ES-I3 (cell line): ENCODE measurements around the gene ADGRV1.
"Not testable (repeated sequence)": the region's sequence is repeated elsewhere in the genome, so short reads cannot be mapped to it uniquely, and the experiment has no call there.

Experiments used
- H3K36me3 ChIP-seq: 2 replicates; pipeline ENCODE4 v1.6.1; 2013; ENCODE audit warnings: mild to moderate bottlenecking, low read length, control low read depth, moderate library complexity; ENCODE audit not compliant: insufficient read depth
- H3K4me1 ChIP-seq: 2 replicates; pipeline ENCODE4 v1.6.1; 2013; ENCODE audit warnings: mild to moderate bottlenecking, control low read depth, low read length; ENCODE audit not compliant: insufficient read depth
- H3K9ac ChIP-seq: 2 replicates; pipeline ENCODE4 v1.6.1; 2013; ENCODE audit warnings: low read depth, mild to moderate bottlenecking, low read length, moderate library complexity
- H3K9me3 ChIP-seq: 2 replicates; pipeline ENCODE4 v1.6.1; 2013; ENCODE audit warnings: mild to moderate bottlenecking, low read length, moderate library complexity; ENCODE audit not compliant: control insufficient read depth, insufficient read depth

Gene ADGRV1

DNA sequence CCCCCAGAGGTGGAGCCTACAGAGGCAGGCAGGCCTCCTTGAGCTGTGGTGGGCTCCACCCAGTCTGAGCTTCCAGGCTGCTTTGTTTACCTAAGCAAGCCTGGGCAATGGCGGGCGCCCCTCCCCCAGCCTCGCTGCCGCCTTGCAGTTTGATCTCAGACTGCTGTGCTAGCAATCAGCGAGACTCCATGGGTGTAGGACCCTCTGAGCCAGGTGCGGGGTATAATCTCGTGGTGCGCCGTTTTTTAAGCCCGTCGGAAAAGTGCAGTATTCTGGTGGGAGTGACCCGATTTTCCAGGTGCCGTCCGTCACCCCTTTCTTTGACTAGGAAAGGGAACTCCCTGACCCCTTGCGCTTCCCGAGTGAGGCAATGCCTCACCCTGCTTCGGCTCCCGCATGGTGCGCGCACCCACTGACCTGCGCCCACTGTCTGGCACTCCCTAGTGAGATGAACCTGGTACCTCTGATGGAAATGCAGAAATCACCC is 109.5 kb downstream of the ADGRV1 start:
- H3K9me3 ChIP-seq, H3K36me3 ChIP-seq, H3K4me1 ChIP-seq: not testable (repeated sequence)
- H3K9ac ChIP-seq: peak overlapping the region; percentile 48

DNA sequence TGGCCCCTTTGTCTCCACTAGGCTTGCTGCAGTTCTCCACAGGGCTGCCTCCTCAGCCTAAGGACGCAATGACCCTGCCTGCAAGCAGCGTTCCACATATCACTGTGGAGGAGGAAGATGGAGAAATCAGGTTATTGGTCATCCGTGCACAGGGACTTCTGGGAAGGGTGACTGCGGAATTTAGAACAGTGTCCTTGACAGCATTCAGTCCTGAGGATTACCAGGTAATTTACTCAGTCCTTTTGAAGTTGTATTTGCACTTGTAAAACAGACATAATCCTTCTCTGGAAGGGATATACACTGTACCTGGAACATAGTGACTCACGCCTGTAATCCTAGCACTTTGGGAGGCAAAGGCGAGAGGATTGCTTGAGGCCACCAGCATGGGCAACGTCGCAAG is 116.6 kb downstream of the ADGRV1 start:
- H3K36me3 ChIP-seq: no peaks in the 10 kb centered on the region; the same call in none of the 2 replicates
- no peaks in the 10 kb centered on the region for H3K9me3 ChIP-seq
- no peaks in the 10 kb centered on the region for H3K4me1 ChIP-seq
- no peak overlapping the region for H3K9ac ChIP-seq

- H3K9ac ChIP-seq: no peak overlapping the region
- H3K4me1 ChIP-seq: no peaks in the 10 kb centered on the region
- H3K36me3 ChIP-seq: peaks cover 8% of the 10 kb centered on the region; the same call in 1 of the 2 replicates
- no peaks in the 10 kb centered on the region for H3K9me3 ChIP-seq
Measured at GRCh38 chr5:90680921-90681563, 122.4 kb downstream of the ADGRV1 start.

GRCh38 chr5:90682278-90682677 is 123.7 kb downstream of the ADGRV1 start:
- no peaks in the 10 kb centered on the region for H3K9me3 ChIP-seq
- no peak overlapping the region for H3K9ac ChIP-seq
- H3K4me1 ChIP-seq: no peaks in the 10 kb centered on the region
- H3K36me3 ChIP-seq: peaks cover 8% of the 10 kb centered on the region; the same call in 1 of the 2 replicates

- no peak overlapping the region for H3K9ac ChIP-seq
- H3K36me3 ChIP-seq: peaks cover 8% of the 10 kb centered on the region; the same call in 1 of the 2 replicates
- no peaks in the 10 kb centered on the region for H3K4me1 ChIP-seq
- no peaks in the 10 kb centered on the region for H3K9me3 ChIP-seq
Measured at GRCh38 chr5:90685425-90686022, 126.9 kb downstream of the ADGRV1 start.

DNA sequence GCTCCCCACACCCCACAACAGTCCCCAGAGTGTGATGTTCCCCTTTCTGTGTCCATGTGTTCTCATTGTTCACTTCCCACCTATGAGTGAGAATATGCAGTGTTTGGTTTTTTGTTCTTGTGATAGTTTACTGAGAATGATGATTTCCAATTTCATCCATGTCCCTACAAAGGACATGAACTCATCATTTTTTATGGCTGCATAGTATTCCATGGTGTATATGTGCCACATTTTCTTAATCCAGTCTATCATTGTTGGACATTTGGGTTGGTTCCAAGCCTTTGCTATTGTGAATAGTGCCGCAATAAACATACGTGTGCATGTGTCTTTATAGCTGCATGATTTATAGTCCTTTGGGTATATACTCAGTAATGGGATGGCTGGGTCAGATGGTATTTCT is 127.8 kb downstream of the ADGRV1 start:
- H3K4me1 ChIP-seq, H3K9ac ChIP-seq, H3K36me3 ChIP-seq, H3K9me3 ChIP-seq: not testable (repeated sequence)

GRCh38 chr5:90687458-90687857 is 128.9 kb downstream of the ADGRV1 start:
- H3K36me3 ChIP-seq: not testable (repeated sequence)

DNA sequence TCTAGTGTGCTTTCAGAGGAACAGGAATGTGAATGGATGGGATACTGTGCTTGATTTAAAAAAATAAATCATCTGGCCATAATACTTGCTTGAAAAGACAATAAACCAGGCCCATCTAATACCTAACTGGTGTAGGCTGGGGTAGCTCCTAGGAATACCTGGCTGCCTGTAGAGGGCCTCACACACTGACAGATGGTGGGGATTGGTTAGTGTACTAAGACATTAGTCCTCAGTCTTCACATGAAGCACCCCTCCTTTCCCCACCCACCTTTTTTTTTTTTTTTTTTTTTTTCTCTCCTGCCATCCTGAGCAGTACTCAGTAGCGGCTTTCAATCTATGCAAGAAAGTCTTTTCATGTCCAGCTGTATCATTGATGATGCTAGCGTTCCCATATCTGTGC is 130.5 kb downstream of the ADGRV1 start:
- H3K4me1 ChIP-seq: no peaks in the 10 kb centered on the region
- H3K9me3 ChIP-seq: no peaks in the 10 kb centered on the region
- peaks cover 4% of the 10 kb centered on the region; the same call in 1 of the 2 replicates for H3K36me3 ChIP-seq
- no peak overlapping the region for H3K9ac ChIP-seq

More at GRCh38 chr5:90687458-90687857, 128.9 kb downstream of the ADGRV1 start:
- H3K4me1 ChIP-seq, H3K9me3 ChIP-seq, H3K9ac ChIP-seq: not testable (repeated sequence)

GRCh38 chr5:90690307-90690706 is 131.7 kb downstream of the ADGRV1 start:
- no peaks in the 10 kb centered on the region for H3K9me3 ChIP-seq
- peaks cover 6% of the 10 kb centered on the region; the same call in 1 of the 2 replicates for H3K36me3 ChIP-seq
- no peaks in the 10 kb centered on the region for H3K4me1 ChIP-seq
- no peak overlapping the region for H3K9ac ChIP-seq

DNA sequence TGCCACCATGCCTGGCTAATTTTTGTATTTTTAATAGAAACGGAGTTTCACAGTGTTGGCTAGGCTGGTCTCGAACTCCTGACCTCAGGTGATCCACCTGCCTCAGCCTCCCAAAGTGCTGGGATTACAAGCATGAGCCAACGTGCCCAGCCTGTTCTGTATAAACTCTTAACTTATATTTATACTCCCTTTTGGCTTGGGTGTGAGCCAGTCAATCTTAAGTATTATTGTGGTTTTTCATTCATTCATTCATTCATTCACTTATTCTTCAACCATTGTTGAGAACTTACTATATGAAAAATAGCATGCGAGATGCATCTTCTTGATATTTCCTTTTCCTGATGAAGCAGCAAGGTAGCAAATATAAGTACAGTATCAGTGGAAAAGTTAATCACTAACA is 132.9 kb downstream of the ADGRV1 start:
- H3K9me3 ChIP-seq: no peaks in the 10 kb centered on the region
- no peak overlapping the region for H3K9ac ChIP-seq
- peaks cover 2% of the 10 kb centered on the region; the same call in 1 of the 2 replicates for H3K36me3 ChIP-seq
- H3K4me1 ChIP-seq: peaks cover 4% of the 10 kb centered on the region; the same call in 1 of the 2 replicates

DNA sequence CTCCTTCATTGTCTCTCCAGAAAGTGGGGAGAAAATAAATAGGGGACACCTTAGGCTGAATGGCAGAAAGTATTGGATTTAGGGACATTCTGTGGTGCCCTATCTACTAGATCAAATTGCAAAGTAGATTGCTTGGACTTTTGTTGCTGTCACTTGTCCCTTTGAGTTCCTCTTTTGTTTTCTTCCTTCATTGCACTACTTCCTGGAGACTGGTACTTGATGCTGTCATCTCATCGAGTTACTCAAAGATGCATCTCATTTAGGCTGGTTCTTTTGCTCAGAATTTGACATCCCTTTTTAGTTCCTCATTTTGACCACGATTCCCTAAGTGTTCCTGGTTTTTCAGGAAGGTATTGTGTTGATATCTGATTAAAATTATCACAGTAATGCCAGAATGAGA is 137.6 kb downstream of the ADGRV1 start:
- no peaks in the 10 kb centered on the region for H3K9me3 ChIP-seq
- H3K4me1 ChIP-seq: peaks cover 4% of the 10 kb centered on the region; the same call in 1 of the 2 replicates
- H3K36me3 ChIP-seq: peaks cover 2% of the 10 kb centered on the region; the same call in 1 of the 2 replicates
- no peak overlapping the region for H3K9ac ChIP-seq

- Histone ChIP-seq H3K36me3 (no peaks in the 10 kb centered on the region), H3K9ac (no peak overlapping the region), H3K4me1 (peaks cover 4% of the 10 kb centered on the region; the same call in 1 of the 2 replicates), H3K9me3 (no peaks in the 10 kb centered on the region)
Measured at GRCh38 chr5:90700299-90700698, 141.7 kb downstream of the ADGRV1 start.

GRCh38 chr5:90703932-90704331 is 145.3 kb downstream of the ADGRV1 start:
- H3K36me3 ChIP-seq: no peaks in the 10 kb centered on the region; the same call in 1 of the 2 replicates
- H3K9ac ChIP-seq: no peak overlapping the region

DNA sequence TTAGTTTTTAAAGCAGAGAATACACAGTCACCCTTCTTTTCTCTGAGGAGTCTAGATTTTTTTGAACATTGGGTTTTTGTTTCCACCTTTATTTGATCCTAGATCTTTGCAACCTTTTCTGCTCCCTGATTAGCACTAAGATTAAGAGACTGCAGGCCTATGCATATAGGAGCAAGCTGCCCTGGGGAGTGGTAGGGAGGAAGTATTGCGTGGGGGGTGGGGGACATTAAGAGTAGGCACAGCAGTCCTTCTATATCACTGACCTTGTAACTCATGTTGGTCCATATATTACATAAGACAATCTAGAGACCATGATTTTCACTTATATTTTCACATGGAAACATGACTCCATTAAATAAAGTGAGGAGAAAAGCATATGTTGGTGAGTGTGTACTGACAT is 149.1 kb downstream of the ADGRV1 start:
- H3K9ac ChIP-seq: no peak overlapping the region
- no peaks in the 10 kb centered on the region for H3K9me3 ChIP-seq
- no peaks in the 10 kb centered on the region for H3K4me1 ChIP-seq
- H3K36me3 ChIP-seq: no peaks in the 10 kb centered on the region; the same call in 1 of the 2 replicates

More at GRCh38 chr5:90703932-90704331, 145.3 kb downstream of the ADGRV1 start:
- H3K9me3 ChIP-seq: no peaks in the 10 kb centered on the region
- H3K4me1 ChIP-seq: no peaks in the 10 kb centered on the region
